CD4-positive, alpha-beta T cell (primary cell): ENCODE data around the gene CLCN1. TPM values are rescaled to one million over a fixed set of nuclear protein-coding genes. Genes with fewer than 3 reads are reported as not detected.

Experiments used
- ATAC-seq: fragments of 200-7000 bp; cut with Tn5 transposase; one replicate; pipeline ENCODE4 v1.10.0; 2022; ENCODE audit warnings: mild to moderate bottlenecking; ENCODE audit not compliant: poor library complexity
- CTCF ChIA-PET: fragments of 350-600 bp; sonication (Branson Sonifier 250); formaldehyde crosslinking; loops from one replicate; lab custom pipeline; 2021; ENCODE audit warnings: antibody characterized with exemption, inconsistent platforms; lab: Charles Lee
- POLR2A ChIA-PET: fragments of 350-600 bp; sonication (Branson Sonifier 250); formaldehyde crosslinking; loops from one replicate; lab custom pipeline; 2021; ENCODE audit warnings: antibody characterized with exemption, inconsistent platforms; lab: Charles Lee
- DNase-seq, 14 experiments: peaks; one replicate each; pipeline ENCODE4 v3.0.0-alpha.2; 2013 to 2020; ENCODE audit warnings: mixed read lengths in 2 of 14
- H3K27ac ChIP-seq, 2 donors: one replicate each; pipeline versions ENCODE4 v1.5.1 to v1.7.0; 2013; ENCODE audit warnings: low read length in 2 of 2, low read depth in 1 of 2, mild to moderate bottlenecking in 1 of 2
- H3K27me3 ChIP-seq, 2 experiments: 1 replicate in 1 of 2; 2 replicates in 1 of 2; pipeline versions ENCODE4 v1.6.1 to v1.7.0; 2013; ENCODE audit warnings: low read length in 2 of 2, control low read depth in 1 of 2, mild to moderate bottlenecking in 1 of 2, moderate library complexity in 1 of 2; ENCODE audit not compliant: insufficient read depth in 2 of 2, control insufficient read depth in 1 of 2
- H3K36me3 ChIP-seq: one replicate; pipeline ENCODE4 v1.6.1; 2013; ENCODE audit warnings: low read length, control low read depth; ENCODE audit not compliant: insufficient read depth
- H3K4me1 ChIP-seq: one replicate; pipeline ENCODE4 v1.6.1; 2013; ENCODE audit warnings: low read length, control low read depth; ENCODE audit not compliant: insufficient read depth
- H3K4me3 ChIP-seq: one replicate; pipeline ENCODE4 v1.5.1; 2013; ENCODE audit warnings: mild to moderate bottlenecking, low read length, moderate library complexity
- H3K9me3 ChIP-seq, 2 experiments: 1 replicate in 1 of 2; 2 replicates in 1 of 2; pipeline versions ENCODE4 v1.6.1 to v1.7.0; 2013; ENCODE audit warnings: low read length in 2 of 2, mild to moderate bottlenecking in 2 of 2, control low read depth in 1 of 2, moderate library complexity in 1 of 2; ENCODE audit not compliant: control insufficient read depth in 1 of 2, insufficient read depth in 1 of 2
- H3K27ac Mint-ChIP-seq: one replicate; pipeline ENCODE4 v1.8.0; 2020; ENCODE audit warnings: mixed read lengths
- H3K27me3 Mint-ChIP-seq: one replicate; pipeline ENCODE4 v1.8.0; 2021; ENCODE audit warnings: mixed read lengths
- H3K36me3 Mint-ChIP-seq: one replicate; pipeline ENCODE4 v1.8.0; 2021; ENCODE audit warnings: low read depth, mixed read lengths
- H3K4me1 Mint-ChIP-seq: one replicate; pipeline ENCODE4 v1.8.0; 2021; ENCODE audit warnings: low read depth, mixed read lengths
- H3K4me3 Mint-ChIP-seq: one replicate; pipeline ENCODE4 v1.8.0; 2020; ENCODE audit warnings: mild to moderate bottlenecking, mixed read lengths
- H3K9me3 Mint-ChIP-seq: one replicate; pipeline ENCODE4 v1.8.0; 2020; ENCODE audit warnings: mixed read lengths
- intact Hi-C, 2 experiments: fragments of 100-400 bp; cut with DNase I in 1 of 2; cut with micrococcal nuclease in 1 of 2; formaldehyde crosslinking; loops; one replicate each; pipeline versions ENCODE4 v1.15.1 to v1.9.0; 2023 to 2025; cut with DNase I, micrococcal nuclease
- total RNA-seq, 174 experiments: library from RNA in 2 of 174; stranded (reverse) in 2 of 174; gene quantifications; one replicate each; pipeline ENCODE4 v1.2.3 and lab custom pipeline; 2021 to 2026
- TF ChIP-seq, protein P1 (sequence below): fragments of 200-600 bp; IDR thresholded peaks from one replicate; pipeline ENCODE4 v1.8.0; 2022; ENCODE audit warnings: antibody characterized with exemption, mild to moderate bottlenecking

CLCN1 gene
- total RNA-seq, 2 experiments from 2014 or later: not detected

DNA sequence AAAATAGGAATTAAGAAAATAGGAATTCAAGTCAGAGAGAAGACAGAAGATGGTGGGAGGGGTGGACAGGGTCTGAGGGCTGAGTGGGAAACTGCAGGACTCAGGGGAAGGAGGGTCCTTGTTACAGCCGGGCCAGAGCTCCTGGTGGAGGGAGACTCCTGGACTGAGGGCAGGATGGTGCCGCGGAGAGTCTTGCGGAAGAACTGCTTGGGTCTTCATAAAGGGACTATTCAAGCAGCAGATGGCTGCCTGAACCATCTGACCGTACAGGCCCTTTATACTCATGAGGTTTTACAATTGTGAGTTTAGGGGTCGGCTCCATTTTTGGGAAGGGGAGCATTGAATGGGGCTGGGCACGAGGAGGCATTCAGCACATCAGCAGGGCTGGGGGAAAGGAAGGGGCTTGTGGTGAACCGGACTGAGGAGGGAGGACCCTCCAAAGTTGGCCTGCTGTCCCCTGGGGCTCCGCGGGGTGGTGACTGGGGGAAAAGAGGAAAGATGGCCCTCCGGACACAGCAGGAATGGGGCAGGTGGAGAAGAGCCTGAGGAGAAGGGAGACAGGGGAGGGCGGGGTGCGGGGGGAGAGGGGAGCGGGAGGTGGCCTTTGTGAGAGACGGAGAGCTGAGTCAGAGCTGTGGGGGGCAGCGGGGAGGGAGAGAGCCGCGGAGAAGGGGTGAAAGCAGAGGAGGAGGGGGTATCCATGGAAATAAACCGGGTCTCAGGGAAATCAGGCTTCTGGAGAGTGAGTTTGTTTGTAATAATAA, 45.1 kb downstream of the CLCN1 start:
- intact Hi-C loops: loop anchor here in 1 of 2 experiments (5.0 kb wide), 1 partner anchor 46 kb away; the partner anchor contains the start of gene EPHA1
- Histone ChIP-seq H3K4me3 (no peak overlapping the region), H3K27ac (no peak overlapping the region), H3K9me3 (no peaks in the 10 kb centered on the region), H3K36me3 (no peaks in the 10 kb centered on the region), H3K4me1 (peaks cover 15% of the 10 kb centered on the region), H3K27me3 (peaks cover 21 to 27% of the 10 kb centered on the region in 2 experiments)
- TF ChIP-seq, protein P1, sequence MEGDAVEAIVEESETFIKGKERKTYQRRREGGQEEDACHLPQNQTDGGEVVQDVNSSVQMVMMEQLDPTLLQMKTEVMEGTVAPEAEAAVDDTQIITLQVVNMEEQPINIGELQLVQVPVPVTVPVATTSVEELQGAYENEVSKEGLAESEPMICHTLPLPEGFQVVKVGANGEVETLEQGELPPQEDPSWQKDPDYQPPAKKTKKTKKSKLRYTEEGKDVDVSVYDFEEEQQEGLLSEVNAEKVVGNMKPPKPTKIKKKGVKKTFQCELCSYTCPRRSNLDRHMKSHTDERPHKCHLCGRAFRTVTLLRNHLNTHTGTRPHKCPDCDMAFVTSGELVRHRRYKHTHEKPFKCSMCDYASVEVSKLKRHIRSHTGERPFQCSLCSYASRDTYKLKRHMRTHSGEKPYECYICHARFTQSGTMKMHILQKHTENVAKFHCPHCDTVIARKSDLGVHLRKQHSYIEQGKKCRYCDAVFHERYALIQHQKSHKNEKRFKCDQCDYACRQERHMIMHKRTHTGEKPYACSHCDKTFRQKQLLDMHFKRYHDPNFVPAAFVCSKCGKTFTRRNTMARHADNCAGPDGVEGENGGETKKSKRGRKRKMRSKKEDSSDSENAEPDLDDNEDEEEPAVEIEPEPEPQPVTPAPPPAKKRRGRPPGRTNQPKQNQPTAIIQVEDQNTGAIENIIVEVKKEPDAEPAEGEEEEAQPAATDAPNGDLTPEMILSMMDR: no peak
- Mint-ChIP-seq H3K4me1 (peaks cover 10% of the 10 kb centered on the region), H3K27ac (no peak overlapping the region), H3K27me3 (peaks cover 43% of the 10 kb centered on the region), H3K9me3 (no peaks in the 10 kb centered on the region), H3K4me3 (peak overlapping the region; percentile 84), H3K36me3 (no peaks in the 10 kb centered on the region)
- POLR2A ChIA-PET: interaction anchor here (1.0 to 1.1 kb wide), 3 partner anchors 15 to 120 kb away, joined by 3 read pairs; no protein-coding TSS in a partner anchor
- CTCF ChIA-PET: interaction anchor here (1.2 kb wide), 1 partner anchor 15 kb away, joined by 3 read pairs; no protein-coding TSS in a partner anchor
- no peak for ATAC-seq
- no peak for DNase-seq

GRCh38 chr7:143361552-143362130, 45.7 kb downstream of the CLCN1 start:
- H3K4me1 Mint-ChIP-seq: peaks cover 10% of the 10 kb centered on the region
- H3K36me3 Mint-ChIP-seq: no peaks in the 10 kb centered on the region
- intact Hi-C loops: loop anchor here in 1 of 2 experiments (5.0 kb wide), 1 partner anchor 46 kb away; the partner anchor contains the start of gene EPHA1
- Histone ChIP-seq H3K9me3 (no peaks in the 10 kb centered on the region), H3K4me1 (peaks cover 15% of the 10 kb centered on the region), H3K27me3 (peaks cover 21 to 27% of the 10 kb centered on the region in 2 experiments), H3K36me3 (no peaks in the 10 kb centered on the region), H3K4me3 (peak overlapping the region; percentile 72), H3K27ac (no peak overlapping the region)
- ATAC-seq (peak; percentile 22), DNase-seq (no peak)
- ChIA-PET CTCF (interaction anchor here (0.9 to 1.3 kb wide), 2 partner anchors 18 to 22 kb away, joined by 3 to 4 read pairs; no protein-coding TSS in a partner anchor), POLR2A (no interaction called here)
- no peaks in the 10 kb centered on the region for H3K9me3 Mint-ChIP-seq
- H3K4me3 Mint-ChIP-seq: peak overlapping the region; percentile 85
- TF ChIP-seq, protein P1: no peak
- peaks cover 50% of the 10 kb centered on the region for H3K27me3 Mint-ChIP-seq
- H3K27ac Mint-ChIP-seq: no peak overlapping the region

DNA sequence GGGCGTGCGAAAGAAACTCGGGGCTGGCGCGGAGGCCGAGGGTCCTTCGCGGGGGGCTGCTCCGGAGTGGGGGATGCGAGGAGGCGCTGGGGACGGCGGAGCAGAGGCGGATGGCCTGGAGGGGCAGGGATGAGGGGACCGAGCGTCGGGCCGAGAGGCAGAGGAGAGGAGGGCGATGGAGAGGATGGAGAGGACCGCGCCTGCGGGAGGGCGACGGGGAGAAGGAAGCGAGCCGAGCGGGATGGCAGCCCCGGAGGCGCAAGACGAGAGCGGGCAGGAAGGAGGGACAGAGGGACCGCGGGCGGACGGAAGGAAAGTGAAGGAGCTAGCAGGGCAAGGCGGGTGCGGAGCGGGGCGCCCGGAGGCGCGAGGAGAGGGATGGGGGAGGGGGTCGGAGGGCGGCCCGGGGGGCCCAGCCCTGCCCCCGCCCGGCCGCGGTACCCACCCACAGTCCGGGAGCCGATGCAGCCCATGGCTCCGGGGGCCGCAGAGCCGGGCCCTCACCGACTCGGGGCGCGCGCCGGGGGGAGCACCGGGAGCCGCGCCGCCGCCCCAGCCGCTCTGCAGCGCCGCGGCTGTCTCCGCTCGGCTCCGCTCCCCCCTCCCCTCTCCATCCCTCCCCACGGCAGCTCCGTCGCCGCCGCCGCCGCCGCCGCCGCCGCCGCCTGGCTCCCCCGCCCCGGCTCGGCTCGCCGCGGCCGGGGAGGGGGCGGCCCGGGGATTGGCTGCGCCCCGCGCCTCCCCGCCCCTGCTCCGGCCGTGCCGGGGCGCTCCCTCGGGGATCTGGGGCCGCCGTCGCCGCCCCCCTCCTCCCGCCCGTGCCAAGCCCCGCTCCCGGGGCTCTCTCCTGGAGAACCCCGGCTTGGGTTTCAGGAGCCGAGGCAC, 46.5 kb downstream of the CLCN1 start, which contains the start of gene FAM131B:
Gene FAM131B, minus strand, starts transcription at position 583 of the 885 bp plus-strand sequence. Its CDS starts 110 bp downstream, at position 473.
- CTCF ChIA-PET: interaction anchor here (0.9 to 1.3 kb wide), 2 partner anchors 17 to 22 kb away, joined by 3 to 4 read pairs; no protein-coding TSS in a partner anchor
- Histone ChIP-seq H3K4me1 (peaks cover 15% of the 10 kb centered on the region), H3K36me3 (no peaks in the 10 kb centered on the region), H3K9me3 (no peaks in the 10 kb centered on the region), H3K4me3 (peak within 1 kb of the TSS; percentile 72), H3K27ac (no peak within 1 kb of the TSS), H3K27me3 (peaks cover 21 to 27% of the 10 kb centered on the region in 2 experiments)
- no peaks in the 10 kb centered on the region for H3K36me3 Mint-ChIP-seq
- H3K4me3 Mint-ChIP-seq: peak within 1 kb of the TSS; percentile 85
- H3K27me3 Mint-ChIP-seq: peaks cover 54% of the 10 kb centered on the region
- peak in 8 of 14 experiments; percentile 20 to 76 (median 50) for DNase-seq
- H3K4me1 Mint-ChIP-seq: peaks cover 10% of the 10 kb centered on the region
- H3K9me3 Mint-ChIP-seq: no peaks in the 10 kb centered on the region
- no peak within 1 kb of the TSS for H3K27ac Mint-ChIP-seq
- POLR2A ChIA-PET: no interaction called here
- TF ChIP-seq, protein P1: no peak
- peak; percentile 81 for ATAC-seq
- intact Hi-C loops: loop anchor here in 1 of 2 experiments (5.0 kb wide), 1 partner anchor 45 kb away; the partner anchor contains the start of gene EPHA1
